Activated CD8-positive, alpha-beta memory T cell treated with anti-CD3 and anti-CD28 coated beads for 4 hours (primary cell): Measurements from ENCODE around the gene RPS13.
"Not testable (repeated sequence)": the region's sequence is repeated elsewhere in the genome, so short reads cannot be mapped to it uniquely, and the experiment has no call there.

Experiments used
- DNase-seq, 2 donors: peaks; one replicate each; pipeline ENCODE4 v3.0.0-alpha.2; 2020; ENCODE audit warnings: low read depth in 2 of 2

Gene RPS13

DNA sequence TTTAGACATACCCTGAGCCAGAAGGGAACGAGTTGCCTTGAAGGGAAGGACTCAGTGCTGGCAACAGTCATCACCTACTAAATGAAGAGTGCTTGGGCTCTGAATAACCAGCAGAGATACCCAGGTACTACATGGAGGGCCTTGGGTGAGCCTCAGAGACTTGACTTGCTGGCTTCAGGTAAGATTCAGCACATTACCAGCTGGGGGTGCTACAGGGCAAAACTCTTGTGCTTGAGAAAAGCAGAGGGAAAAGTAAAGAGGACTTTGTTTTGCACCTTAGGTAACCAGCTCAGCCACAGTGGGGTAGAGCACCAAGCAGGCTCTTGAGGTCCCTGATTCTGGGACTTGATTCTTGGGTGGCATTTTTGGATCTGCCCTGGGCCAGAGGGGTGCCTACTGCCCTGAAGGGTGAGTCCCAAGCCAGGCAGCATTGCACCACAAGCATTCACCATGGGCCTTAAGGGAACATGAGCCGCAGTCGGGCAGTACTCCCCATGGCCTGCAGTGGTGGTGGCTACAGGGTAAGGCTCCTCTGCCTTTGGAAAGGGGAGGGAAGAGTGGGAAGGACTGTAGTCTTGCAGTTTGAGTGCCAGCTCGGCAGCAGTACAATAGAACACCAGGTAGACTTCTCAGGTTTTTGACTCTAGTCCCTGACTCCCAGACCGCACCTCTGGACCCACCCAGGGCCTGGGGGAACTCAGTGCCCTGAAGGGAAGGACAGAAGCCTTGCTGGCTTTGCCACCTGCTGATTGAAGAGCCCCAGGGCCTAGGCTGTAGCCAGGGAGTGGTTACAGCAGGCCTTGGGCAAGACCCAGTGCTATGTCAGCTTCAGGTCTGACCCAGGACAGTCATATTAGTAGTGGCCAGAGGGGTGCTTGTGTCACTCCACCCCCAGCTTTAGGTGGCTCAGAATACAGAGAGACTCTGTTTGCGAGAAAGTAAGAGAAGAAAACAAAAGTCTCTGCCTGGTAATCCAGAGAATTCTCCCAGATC, 40.5 kb downstream of the RPS13 start:
- DNase-seq = no peak

DNA sequence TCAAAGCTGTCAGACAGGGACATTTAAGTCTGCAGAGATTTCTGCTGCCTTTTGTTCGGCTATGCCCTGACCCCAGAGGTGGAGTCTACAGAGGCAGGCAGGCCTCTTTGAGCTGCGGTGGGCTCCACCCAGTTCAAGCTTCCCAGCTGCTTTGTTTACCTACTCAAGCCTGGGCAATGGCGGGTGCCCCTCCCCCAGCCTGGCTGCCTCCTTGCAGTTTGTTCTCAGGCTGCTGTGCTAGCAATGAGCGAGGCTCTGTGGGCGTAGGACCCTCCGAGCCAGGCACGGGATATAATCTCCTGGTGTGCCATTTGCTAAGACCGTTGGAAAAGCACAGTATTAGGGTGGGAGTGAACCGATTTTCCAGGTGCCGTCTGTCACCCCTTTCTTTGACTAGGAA, 43.4 kb downstream of the RPS13 start:
- DNase-seq = not testable (repeated sequence)

DNA sequence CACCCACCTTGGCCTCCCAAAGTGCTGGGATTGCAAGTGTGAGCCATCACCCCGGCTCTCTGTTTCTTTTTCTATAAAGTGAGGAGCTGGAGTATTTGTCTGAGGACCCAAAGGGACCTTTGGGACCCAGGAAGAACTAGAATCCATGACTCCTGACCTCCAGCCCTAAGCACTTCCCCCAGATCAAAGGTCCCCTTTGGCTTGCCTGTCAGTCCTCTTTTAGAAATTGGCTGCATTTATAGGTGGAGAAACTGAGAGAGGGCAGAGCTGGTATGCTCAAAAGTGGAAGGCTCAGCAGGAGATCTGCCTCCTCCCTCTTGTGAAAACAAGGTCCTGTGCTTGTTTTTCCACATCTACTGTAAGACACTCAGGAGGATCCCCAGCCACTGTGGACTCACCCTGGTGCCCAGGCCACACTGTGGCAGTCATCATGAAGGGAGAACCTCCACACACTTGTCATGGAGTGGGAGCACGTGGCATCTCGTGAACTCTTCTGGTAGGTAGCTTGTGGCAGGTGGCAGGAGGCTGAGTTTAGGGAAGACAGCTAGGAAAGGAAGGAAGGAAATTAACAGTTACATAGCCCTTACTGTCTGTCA, 50.9 kb downstream of the RPS13 start:
- DNase-seq = no peak

DNA sequence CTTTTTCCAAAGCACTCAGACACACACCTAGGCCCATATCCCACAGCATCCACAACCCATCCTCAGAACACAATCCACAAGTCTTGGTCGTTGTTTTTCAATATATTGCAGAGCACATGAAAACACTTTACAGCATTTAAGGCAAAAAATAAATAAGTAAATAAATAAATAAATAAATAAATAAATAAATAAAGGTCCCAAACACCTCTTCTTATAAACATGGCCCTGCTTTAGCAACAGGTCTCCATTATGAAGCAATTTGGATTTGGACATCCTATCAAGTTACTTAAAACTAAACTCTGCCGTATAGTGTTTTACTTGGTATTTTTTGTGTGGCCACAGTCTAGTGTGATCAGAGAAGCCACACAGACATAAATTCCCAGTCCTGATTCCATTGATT, 52.5 kb downstream of the RPS13 start:
- DNase-seq = no peak
